HCT116 (cell line): Measurements from ENCODE around the gene KRTAP12-1. TPM values are rescaled to one million over a fixed set of nuclear protein-coding genes. Genes with fewer than 3 reads are reported as not detected.

Experiments
- ATAC-seq: fragments of 200-7000 bp; cut with Tn5 transposase; 2 replicates; pipeline ENCODE4 v1.9.1; 2020; ENCODE audit warnings: mild to moderate bottlenecking, moderate library complexity
- BruUV-seq: library from RNA; stranded (reverse); fragments of 400-500 nt; replicated peaks from 2 replicates; lab custom pipeline; 2021; lab: Mats Ljungman, UMichigan
- CTCF ChIA-PET: fragments of 300-600 bp; sonication (Branson Sonifier 250); formaldehyde crosslinking; loops from one replicate; lab custom pipeline; 2021; ENCODE audit warnings: antibody characterized with exemption; lab: Charles Lee
- POLR2A ChIA-PET: fragments of 300-600, 350-600 bp; sonication (Branson Sonifier 250); formaldehyde crosslinking; loops from one replicate; lab custom pipeline; 2021; ENCODE audit warnings: antibody characterized with exemption; lab: Charles Lee
- RAD21 ChIA-PET, 2 experiments: fragments of 300-600 bp; sonication (Branson Sonifier 250); formaldehyde crosslinking; loops; one replicate each; lab custom pipeline; 2023; ENCODE audit warnings: low total read pairs in 2 of 2; ENCODE audit not compliant: uncharacterized antibody in 2 of 2, unreplicated experiment in 2 of 2, low non-redundant PET in 1 of 2; lab: Charles Lee
- DNase-seq: peaks from one replicate; pipeline ENCODE4 v3.0.0-alpha.2; 2010; ENCODE audit warnings: low read depth, low spot score
- H2AFZ ChIP-seq: fragments of 200-600 bp; shearing (Covaris generic), sonication (generic); 2 replicates; pipeline ENCODE4 v1.6.1; 2017; ENCODE audit warnings: low read depth, mixed run types, mixed read lengths, antibody characterized with exemption, low read length; ENCODE audit not compliant: poor library complexity, severe bottlenecking
- H3K27ac ChIP-seq: 2 replicates; pipeline ENCODE4 v1.5.1; 2012; ENCODE audit warnings: low read depth, low read length
- H3K27me3 ChIP-seq: fragments of 200-600 bp; sonication (generic); 2 replicates; pipeline ENCODE4 v1.6.1; 2016; ENCODE audit warnings: mixed run types, low read length, mixed read lengths; ENCODE audit not compliant: insufficient read depth
- H3K36me3 ChIP-seq, 2 experiments: fragments of 200-500 bp in 1 of 2; fragments of 200-600 bp in 1 of 2; sonication (Bioruptor generic) in 1 of 2; sonication (generic) in 1 of 2; 2 replicates each; pipeline versions ENCODE4 v1.5.1 to v1.6.1; 2014 to 2016; ENCODE audit warnings: low read length in 2 of 2, inconsistent platforms in 1 of 2, mixed read lengths in 1 of 2, mixed run types in 1 of 2; ENCODE audit not compliant: insufficient read depth in 2 of 2, control insufficient read depth in 1 of 2
- H3K4me1 ChIP-seq, 2 experiments: fragments of 200-600 bp in 1 of 2; sonication (generic) in 1 of 2; 2 replicates each; pipeline versions ENCODE4 v1.5.1 to v1.6.1; 2012 to 2017; ENCODE audit warnings: low read length in 2 of 2, inconsistent platforms in 1 of 2, mild to moderate bottlenecking in 1 of 2, mixed read lengths in 1 of 2, mixed run types in 1 of 2, moderate library complexity in 1 of 2; ENCODE audit not compliant: insufficient read depth in 2 of 2, control insufficient read depth in 1 of 2
- H3K4me2 ChIP-seq: fragments of 200-600 bp; sonication (generic); 2 replicates; pipeline ENCODE4 v1.6.1; 2017; ENCODE audit warnings: mixed run types, low read length, mixed read lengths
- H3K4me3 ChIP-seq, 2 experiments: fragments of 200-600 bp in 1 of 2; sonication (generic) in 1 of 2; replicated peaks in 1 of 2; 2 replicates each; pipeline ENCODE4 v1.5.1; 2011 to 2016; ENCODE audit warnings: low read length in 2 of 2, control low read depth in 1 of 2, low read depth in 1 of 2, mild to moderate bottlenecking in 1 of 2, mixed read lengths in 1 of 2, mixed run types in 1 of 2
- H3K79me2 ChIP-seq: fragments of 200-600 bp; sonication (generic); 2 replicates; pipeline ENCODE4 v1.6.1; 2017; ENCODE audit warnings: mild to moderate bottlenecking, mixed run types, low read length, moderate library complexity, mixed read lengths; ENCODE audit not compliant: insufficient read depth
- H3K9ac ChIP-seq: fragments of 200-600 bp; sonication (generic); 2 replicates; pipeline ENCODE4 v1.6.1; 2016; ENCODE audit warnings: low read length, mixed read lengths
- H3K9me2 ChIP-seq: fragments of 200-600 bp; sonication (generic), shearing (Covaris generic); 2 replicates; pipeline ENCODE4 v1.6.1; 2017; ENCODE audit warnings: mixed run types, mild to moderate bottlenecking, moderate library complexity; ENCODE audit not compliant: insufficient read depth
- H3K9me3 ChIP-seq, 2 experiments: fragments of 200-500 bp in 1 of 2; fragments of 200-600 bp in 1 of 2; sonication (Bioruptor generic) in 1 of 2; sonication (generic) in 1 of 2; 2 replicates each; pipeline ENCODE4 v1.6.1; 2014 to 2017; ENCODE audit warnings: low read length in 2 of 2, mixed read lengths in 2 of 2, inconsistent platforms in 1 of 2, low read depth in 1 of 2, mild to moderate bottlenecking in 1 of 2, mixed run types in 1 of 2, moderate library complexity in 1 of 2; ENCODE audit not compliant: control insufficient read depth in 1 of 2, insufficient read depth in 1 of 2
- H4K20me1 ChIP-seq: fragments of 200-600 bp; sonication (generic), shearing (Covaris generic); 2 replicates; pipeline ENCODE4 v1.6.1; 2017; ENCODE audit warnings: mixed run types, mild to moderate bottlenecking, moderate library complexity; ENCODE audit not compliant: insufficient read depth
- ATF3 ChIP-seq: IDR thresholded peaks from 2 replicates; pipeline ENCODE4 v1.6.1; 2012
- CBX3 ChIP-seq: IDR thresholded peaks from 2 replicates; pipeline ENCODE4 v1.6.1; 2012; ENCODE audit warnings: low read depth
- CEBPB ChIP-seq: IDR thresholded peaks from 2 replicates; pipeline ENCODE4 v1.6.1; 2012; ENCODE audit warnings: low read depth
- CTCF ChIP-seq, 3 experiments: fragments of 200-600 bp in 1 of 3; sonication (generic) in 1 of 3; IDR thresholded peaks in 2 of 3; conservative IDR thresholded peaks in 1 of 3; 2 replicates each; pipeline ENCODE4 v1.5.1; 2012 to 2017; ENCODE audit warnings: low read depth in 2 of 3, low read length in 2 of 3, antibody characterized with exemption in 1 of 3, borderline replicate concordance in 1 of 3, control low read depth in 1 of 3, mild to moderate bottlenecking in 1 of 3, mixed read lengths in 1 of 3, mixed run types in 1 of 3, moderate library complexity in 1 of 3; ENCODE audit not compliant: insufficient read depth in 1 of 3
- ELF1 ChIP-seq: IDR thresholded peaks from 2 replicates; pipeline ENCODE4 v1.6.1; 2012; ENCODE audit warnings: low read depth, borderline replicate concordance
- EZH2phosphoT487 ChIP-seq: fragments of 200-600 bp; IDR thresholded peaks from 2 replicates; pipeline ENCODE4 v1.6.1; 2018; ENCODE audit warnings: antibody characterized with exemption, borderline replicate concordance
- FOSL1 ChIP-seq: IDR thresholded peaks from 2 replicates; pipeline ENCODE4 v1.6.1; 2012; ENCODE audit warnings: low read depth
- MAX ChIP-seq: IDR thresholded peaks from 2 replicates; pipeline ENCODE4 v1.6.1; 2012
- POLR2A ChIP-seq: IDR thresholded peaks from 2 replicates; pipeline ENCODE4 v1.7.0; 2011; ENCODE audit warnings: borderline replicate concordance; ENCODE audit not compliant: insufficient read depth, insufficient read length; ENCODE audit errors: extremely low read depth
- POLR2AphosphoS5 ChIP-seq: IDR thresholded peaks from 2 replicates; pipeline ENCODE4 v1.6.1; 2011; ENCODE audit warnings: mild to moderate bottlenecking, low read depth, low read length, moderate library complexity
- SIN3A ChIP-seq: IDR thresholded peaks from 2 replicates; pipeline ENCODE4 v1.6.1; 2012; ENCODE audit warnings: low read depth
- SP1 ChIP-seq: IDR thresholded peaks from 2 replicates; pipeline ENCODE4 v1.6.1; 2012; ENCODE audit warnings: low read depth
- SRF ChIP-seq: IDR thresholded peaks from 2 replicates; pipeline ENCODE4 v1.6.1; 2012; ENCODE audit warnings: low read depth
- TCF7L2 ChIP-seq: IDR thresholded peaks from 2 replicates; pipeline ENCODE4 v1.7.0; 2011; ENCODE audit warnings: borderline replicate concordance, inconsistent platforms; ENCODE audit not compliant: insufficient read depth, insufficient read length; ENCODE audit errors: extremely low read depth
- YY1 ChIP-seq: IDR thresholded peaks from 2 replicates; pipeline ENCODE4 v1.6.1; 2011; ENCODE audit warnings: low read length, low read depth, moderate library complexity, mild to moderate bottlenecking; ENCODE audit not compliant: insufficient replicate concordance; ENCODE audit errors: extremely low read depth
- ZFX ChIP-seq: fragments of 450-650 bp; IDR thresholded peaks from 2 replicates; pipeline ENCODE4 v1.6.1; 2017
- ZNF274 ChIP-seq: fragments of 200-500 bp; sonication (Bioruptor generic); IDR thresholded peaks from 2 replicates; pipeline ENCODE4 v1.6.1; 2014; ENCODE audit warnings: mild to moderate bottlenecking, low read depth, low read length, inconsistent platforms
- intact Hi-C: fragments of 100-400 bp; cut with micrococcal nuclease; formaldehyde crosslinking; loops from 2 replicates; pipeline ENCODE4 v1.10.0; 2022
- total RNA-seq: library from RNA; stranded (reverse); gene quantifications from one replicate; pipeline ENCODE4 v1.2.1, GENCODE V29; 2021; ENCODE audit not compliant: unreplicated experiment
- TF ChIP-seq, protein P1 (sequence below): IDR thresholded peaks from 2 replicates; pipeline ENCODE4 v1.6.1; 2012; ENCODE audit warnings: low read depth
- TF ChIP-seq, protein P2 (sequence below): IDR thresholded peaks from 2 replicates; pipeline ENCODE4 v1.6.1; 2011; ENCODE audit warnings: mild to moderate bottlenecking, low read length, moderate library complexity; ENCODE audit not compliant: insufficient replicate concordance; ENCODE audit errors: extremely low read depth

Gene KRTAP12-1
- total RNA-seq, 1 experiment from 2014 or later = not detected

DNA sequence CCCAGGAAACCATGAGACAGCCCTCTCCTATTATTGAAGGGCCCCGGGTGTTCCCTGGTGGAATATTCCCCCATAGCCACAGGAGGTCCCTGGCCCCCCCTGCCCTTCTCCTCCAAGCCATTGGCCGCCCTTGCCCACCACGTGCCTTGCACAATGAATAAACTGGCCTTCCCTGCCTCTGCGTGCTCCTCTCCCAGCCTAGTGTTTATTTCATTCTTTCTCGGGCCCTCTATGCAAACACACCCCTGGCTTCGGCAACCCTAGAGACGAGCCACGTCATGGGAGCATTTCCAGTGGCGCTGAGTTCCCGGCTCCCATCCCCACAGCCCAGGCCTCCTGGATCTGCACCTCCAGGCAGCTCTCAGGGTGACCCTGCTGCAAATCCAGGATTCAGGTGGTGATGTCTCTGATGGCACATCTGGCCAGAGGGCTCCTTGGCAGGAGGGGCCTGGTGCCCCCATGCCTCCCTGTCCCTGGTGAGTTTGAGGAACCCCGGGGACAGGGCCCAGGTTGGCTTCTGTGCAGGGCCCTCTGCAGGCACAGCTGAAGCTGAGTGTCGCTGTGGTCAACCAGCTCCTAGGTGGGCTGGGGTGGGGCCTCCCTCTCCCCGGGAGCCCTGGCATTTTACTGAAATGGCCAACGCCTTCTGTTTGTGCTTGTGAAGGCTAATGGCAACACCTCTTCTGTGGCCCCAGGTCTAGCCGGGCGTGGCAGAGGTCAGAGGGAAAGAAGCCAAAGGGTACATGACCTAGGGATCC, 21.2 kb upstream of the KRTAP12-1 start:
- CTCF ChIA-PET = no interaction called here
- no peak for DNase-seq
- H3K4me1 ChIP-seq = no peaks in the 10 kb centered on the region
- no peaks in the 10 kb centered on the region for H4K20me1 ChIP-seq
- peaks cover 10% of the 10 kb centered on the region; the same call in 1 of the 2 replicates for H3K27me3 ChIP-seq
- H3K27ac ChIP-seq = no peak overlapping the region
- no peaks in the 10 kb centered on the region for H3K9me2 ChIP-seq
- POLR2A ChIA-PET = no interaction called here
- no peaks in the 10 kb centered on the region for H3K36me3 ChIP-seq
- ATAC-seq = no peak
- TF ChIP-seq POLR2A = no peak
- TF ChIP-seq EZH2phosphoT487 = no peak
- TF ChIP-seq POLR2AphosphoS5 = no peak
- TF ChIP-seq TCF7L2 = no peak
- no peak for TF ChIP-seq CEBPB
- TF ChIP-seq, protein P1, sequence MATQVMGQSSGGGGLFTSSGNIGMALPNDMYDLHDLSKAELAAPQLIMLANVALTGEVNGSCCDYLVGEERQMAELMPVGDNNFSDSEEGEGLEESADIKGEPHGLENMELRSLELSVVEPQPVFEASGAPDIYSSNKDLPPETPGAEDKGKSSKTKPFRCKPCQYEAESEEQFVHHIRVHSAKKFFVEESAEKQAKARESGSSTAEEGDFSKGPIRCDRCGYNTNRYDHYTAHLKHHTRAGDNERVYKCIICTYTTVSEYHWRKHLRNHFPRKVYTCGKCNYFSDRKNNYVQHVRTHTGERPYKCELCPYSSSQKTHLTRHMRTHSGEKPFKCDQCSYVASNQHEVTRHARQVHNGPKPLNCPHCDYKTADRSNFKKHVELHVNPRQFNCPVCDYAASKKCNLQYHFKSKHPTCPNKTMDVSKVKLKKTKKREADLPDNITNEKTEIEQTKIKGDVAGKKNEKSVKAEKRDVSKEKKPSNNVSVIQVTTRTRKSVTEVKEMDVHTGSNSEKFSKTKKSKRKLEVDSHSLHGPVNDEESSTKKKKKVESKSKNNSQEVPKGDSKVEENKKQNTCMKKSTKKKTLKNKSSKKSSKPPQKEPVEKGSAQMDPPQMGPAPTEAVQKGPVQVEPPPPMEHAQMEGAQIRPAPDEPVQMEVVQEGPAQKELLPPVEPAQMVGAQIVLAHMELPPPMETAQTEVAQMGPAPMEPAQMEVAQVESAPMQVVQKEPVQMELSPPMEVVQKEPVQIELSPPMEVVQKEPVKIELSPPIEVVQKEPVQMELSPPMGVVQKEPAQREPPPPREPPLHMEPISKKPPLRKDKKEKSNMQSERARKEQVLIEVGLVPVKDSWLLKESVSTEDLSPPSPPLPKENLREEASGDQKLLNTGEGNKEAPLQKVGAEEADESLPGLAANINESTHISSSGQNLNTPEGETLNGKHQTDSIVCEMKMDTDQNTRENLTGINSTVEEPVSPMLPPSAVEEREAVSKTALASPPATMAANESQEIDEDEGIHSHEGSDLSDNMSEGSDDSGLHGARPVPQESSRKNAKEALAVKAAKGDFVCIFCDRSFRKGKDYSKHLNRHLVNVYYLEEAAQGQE = no peak
- TF ChIP-seq SP1 = no peak
- no peak for TF ChIP-seq SRF
- no peak for TF ChIP-seq FOSL1
- TF ChIP-seq ELF1 = no peak
- no peak for TF ChIP-seq ATF3
- no peak for TF ChIP-seq ZFX
- TF ChIP-seq, protein P2, sequence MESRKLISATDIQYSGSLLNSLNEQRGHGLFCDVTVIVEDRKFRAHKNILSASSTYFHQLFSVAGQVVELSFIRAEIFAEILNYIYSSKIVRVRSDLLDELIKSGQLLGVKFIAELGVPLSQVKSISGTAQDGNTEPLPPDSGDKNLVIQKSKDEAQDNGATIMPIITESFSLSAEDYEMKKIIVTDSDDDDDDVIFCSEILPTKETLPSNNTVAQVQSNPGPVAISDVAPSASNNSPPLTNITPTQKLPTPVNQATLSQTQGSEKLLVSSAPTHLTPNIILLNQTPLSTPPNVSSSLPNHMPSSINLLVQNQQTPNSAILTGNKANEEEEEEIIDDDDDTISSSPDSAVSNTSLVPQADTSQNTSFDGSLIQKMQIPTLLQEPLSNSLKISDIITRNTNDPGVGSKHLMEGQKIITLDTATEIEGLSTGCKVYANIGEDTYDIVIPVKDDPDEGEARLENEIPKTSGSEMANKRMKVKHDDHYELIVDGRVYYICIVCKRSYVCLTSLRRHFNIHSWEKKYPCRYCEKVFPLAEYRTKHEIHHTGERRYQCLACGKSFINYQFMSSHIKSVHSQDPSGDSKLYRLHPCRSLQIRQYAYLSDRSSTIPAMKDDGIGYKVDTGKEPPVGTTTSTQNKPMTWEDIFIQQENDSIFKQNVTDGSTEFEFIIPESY = no peak
- no peak for TF ChIP-seq YY1
- TF ChIP-seq ZNF274 = no peak
- no peak for TF ChIP-seq SIN3A
- no peak for TF ChIP-seq MAX
- no peak for TF ChIP-seq CTCF (IDR thresholded peaks at IDR 0.05 in 2 of 3, conservative IDR thresholded peaks at IDR 0.05 in 1 of 3; ENCODE audit: borderline replicate concordance in 1 of 3, insufficient read depth in 1 of 3, low read depth in 2 of 3, low read length in 2 of 3)
- TF ChIP-seq CBX3 = no peak
- TF ChIP-seq, all 23 proteins: peak for 0
- no peak overlapping the region for H3K9ac ChIP-seq
- intact Hi-C loops = no loop called here
- no TSS peak for BruUV-seq
- no peaks in the 10 kb centered on the region for H3K79me2 ChIP-seq
- H3K4me2 ChIP-seq = no peak overlapping the region
- H3K4me3 ChIP-seq = no peak overlapping the region
- RAD21 ChIA-PET = no interaction called here
- H3K9me3 ChIP-seq = no peaks in the 10 kb centered on the region
- H2AFZ ChIP-seq = no peak overlapping the region
